Right lobe of liver (tissue), 4 donors: ENCODE results near the gene CPNE4.

ENCODE experiments used
- POLR2A ChIP-seq: fragments of 450-650 bp; IDR thresholded peaks from one replicate; pipeline ENCODE4 v1.6.1; 2017; ENCODE audit warnings: antibody characterized with exemption, mild to moderate bottlenecking
- TF ChIP-seq, protein P1 (sequence below), 4 donors: fragments of 200-600 bp in 3 of 4; fragments of 450-650 bp in 1 of 4; IDR thresholded peaks; one replicate each; pipeline versions ENCODE4 v1.5.1 to v1.8.0; 2016 to 2022; ENCODE audit warnings: antibody characterized with exemption in 4 of 4, mild to moderate bottlenecking in 2 of 4
- donor health status: DM: no; HTN: no; CAD: no.
- donor health status: DM: no; HTN: no; CAD: no.
- donor health status: DM: no; HTN: yes; CAD: no.

DNA sequence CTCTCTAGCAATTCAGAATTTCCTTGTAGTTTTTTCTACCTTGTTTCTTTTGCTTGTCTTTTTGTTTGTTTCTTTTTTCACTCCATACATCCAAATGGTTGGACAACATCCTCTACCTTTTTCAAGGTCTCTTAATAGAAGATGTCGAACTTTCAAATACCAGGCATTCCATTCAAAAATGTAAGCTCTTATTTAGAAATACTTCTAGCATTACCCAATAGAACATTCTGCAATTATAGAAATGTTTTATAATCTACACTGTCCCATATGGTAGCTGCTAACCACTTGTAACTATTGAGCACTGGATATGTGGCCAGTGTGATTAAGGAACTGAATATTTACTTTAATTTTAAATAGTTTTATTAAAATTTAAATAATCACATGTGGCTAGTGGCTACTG, 335.8 kb downstream of the CPNE4 start:
- TF ChIP-seq, protein P1, sequence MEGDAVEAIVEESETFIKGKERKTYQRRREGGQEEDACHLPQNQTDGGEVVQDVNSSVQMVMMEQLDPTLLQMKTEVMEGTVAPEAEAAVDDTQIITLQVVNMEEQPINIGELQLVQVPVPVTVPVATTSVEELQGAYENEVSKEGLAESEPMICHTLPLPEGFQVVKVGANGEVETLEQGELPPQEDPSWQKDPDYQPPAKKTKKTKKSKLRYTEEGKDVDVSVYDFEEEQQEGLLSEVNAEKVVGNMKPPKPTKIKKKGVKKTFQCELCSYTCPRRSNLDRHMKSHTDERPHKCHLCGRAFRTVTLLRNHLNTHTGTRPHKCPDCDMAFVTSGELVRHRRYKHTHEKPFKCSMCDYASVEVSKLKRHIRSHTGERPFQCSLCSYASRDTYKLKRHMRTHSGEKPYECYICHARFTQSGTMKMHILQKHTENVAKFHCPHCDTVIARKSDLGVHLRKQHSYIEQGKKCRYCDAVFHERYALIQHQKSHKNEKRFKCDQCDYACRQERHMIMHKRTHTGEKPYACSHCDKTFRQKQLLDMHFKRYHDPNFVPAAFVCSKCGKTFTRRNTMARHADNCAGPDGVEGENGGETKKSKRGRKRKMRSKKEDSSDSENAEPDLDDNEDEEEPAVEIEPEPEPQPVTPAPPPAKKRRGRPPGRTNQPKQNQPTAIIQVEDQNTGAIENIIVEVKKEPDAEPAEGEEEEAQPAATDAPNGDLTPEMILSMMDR (IDR thresholded peaks at IDR 0.05) = no peak
- no peak for TF ChIP-seq POLR2A
